H7 (cell line): ENCODE data around the gene AFG3L2. TPM values are rescaled to one million over a fixed set of nuclear protein-coding genes. Genes with fewer than 3 reads are reported as not detected.

ENCODE experiments used
- DNase-seq: peaks from one replicate; pipeline ENCODE4 v3.0.0; 2012
- H3K27me3 ChIP-seq: 2 replicates; pipeline ENCODE4 v1.6.0; 2011; ENCODE audit warnings: mild to moderate bottlenecking, low read length; ENCODE audit not compliant: control insufficient read depth, insufficient read depth
- H3K36me3 ChIP-seq: replicated peaks from 2 replicates; pipeline ENCODE4 v1.5.1; 2011; ENCODE audit warnings: low read length; ENCODE audit not compliant: control insufficient read depth, insufficient read depth
- H3K4me3 ChIP-seq: 2 replicates; pipeline ENCODE4 v1.5.1; 2011; ENCODE audit warnings: low read depth, mild to moderate bottlenecking, control low read depth, low read length, moderate library complexity; ENCODE audit not compliant: insufficient read depth
- total RNA-seq: library from RNA; depleted of rRNA; stranded (reverse); fragments of >200 nt; shearing (Covaris generic); gene quantifications from 2 replicates; pipeline ENCODE4 v1.2.3, GENCODE V29; 2014

The AFG3L2 gene
- total RNA-seq, 1 experiment from 2014 or later, result 108 TPM

GRCh38 chr18:12315490-12315889 is 61.5 kb downstream of the AFG3L2 start:
- Histone ChIP-seq H3K27me3 (no peaks in the 10 kb centered on the region), H3K36me3 (peaks cover 9% of the 10 kb centered on the region), H3K4me3 (no peak overlapping the region)
- no peak for DNase-seq

GRCh38 chr18:12314591-12315305 is 62.3 kb downstream of the AFG3L2 start:
- no peaks in the 10 kb centered on the region for H3K27me3 ChIP-seq
- H3K36me3 ChIP-seq, result peaks cover 12% of the 10 kb centered on the region

GRCh38 chr18:12313530-12314245 is 63.3 kb downstream of the AFG3L2 start:
- H3K4me3 ChIP-seq, result no peak overlapping the region
- peaks cover 12% of the 10 kb centered on the region for H3K36me3 ChIP-seq
- H3K27me3 ChIP-seq, result no peaks in the 10 kb centered on the region
- DNase-seq, result no peak

More at GRCh38 chr18:12314591-12315305, 62.3 kb downstream of the AFG3L2 start:
- H3K4me3 ChIP-seq, result no peak overlapping the region
- no peak for DNase-seq

GRCh38 chr18:12312976-12313375 is 64.1 kb downstream of the AFG3L2 start:
- H3K4me3 ChIP-seq, result no peak overlapping the region
- H3K27me3 ChIP-seq, result no peaks in the 10 kb centered on the region
- DNase-seq, result no peak
- H3K36me3 ChIP-seq, result peaks cover 12% of the 10 kb centered on the region

GRCh38 chr18:12310762-12311161 is 66.3 kb downstream of the AFG3L2 start:
- peaks cover 12% of the 10 kb centered on the region for H3K36me3 ChIP-seq
- H3K4me3 ChIP-seq, result no peak overlapping the region
- no peak for DNase-seq
- peaks cover 5% of the 10 kb centered on the region; the same call in 1 of the 2 replicates for H3K27me3 ChIP-seq

GRCh38 chr18:12309683-12310198 is 67.3 kb downstream of the AFG3L2 start:
- Histone ChIP-seq H3K36me3 (peaks cover 10% of the 10 kb centered on the region), H3K4me3 (peak overlapping the region; percentile 91; the same call in 1 of the 2 replicates), H3K27me3 (peaks cover 5% of the 10 kb centered on the region; the same call in 1 of the 2 replicates)
- no peak for DNase-seq

GRCh38 chr18:12308386-12309100 is 68.5 kb downstream of the AFG3L2 start:
- Histone ChIP-seq H3K4me3 (peak overlapping the region; percentile 91), H3K27me3 (peaks cover 5% of the 10 kb centered on the region; the same call in 1 of the 2 replicates), H3K36me3 (peaks cover 8% of the 10 kb centered on the region)
- peak; percentile 91 for DNase-seq

GRCh38 chr18:12307701-12308385 is 69.2 kb downstream of the AFG3L2 start, which contains the start of gene TUBB6:
TSS of gene TUBB6 (plus strand) at chr18:12308241. CDS start at chr18:12308293, 52 bp downstream.
- peak within 1 kb of the TSS; percentile 91 for H3K4me3 ChIP-seq
- peaks cover 5% of the 10 kb centered on the region; the same call in 1 of the 2 replicates for H3K27me3 ChIP-seq
- H3K36me3 ChIP-seq, result peaks cover 8% of the 10 kb centered on the region
- DNase-seq, result peak; percentile 97

GRCh38 chr18:12306752-12307700 is 70.0 kb downstream of the AFG3L2 start:
- H3K27me3 ChIP-seq, result peaks cover 5% of the 10 kb centered on the region; the same call in 1 of the 2 replicates
- DNase-seq, result peak; percentile 72
- H3K36me3 ChIP-seq, result peaks cover 8% of the 10 kb centered on the region
- peak overlapping the region; percentile 64 for H3K4me3 ChIP-seq

- peaks cover 5% of the 10 kb centered on the region; the same call in 1 of the 2 replicates for H3K27me3 ChIP-seq
Observed at GRCh38 chr18:12305930-12306629, 70.9 kb downstream of the AFG3L2 start.

GRCh38 chr18:12305211-12305610 is 71.8 kb downstream of the AFG3L2 start:
- Histone ChIP-seq H3K4me3 (no peak overlapping the region), H3K36me3 (0 out of 2 replicates have a peak, but pooled peaks cover 1% of the 10 kb centered on the region), H3K27me3 (peaks cover 5% of the 10 kb centered on the region; the same call in 1 of the 2 replicates)
- no peak for DNase-seq

More at GRCh38 chr18:12305930-12306629, 70.9 kb downstream of the AFG3L2 start:
- peak; percentile 70 for DNase-seq
- peak overlapping the region; percentile 15; the same call in 1 of the 2 replicates for H3K4me3 ChIP-seq
- H3K36me3 ChIP-seq, result peaks cover 4% of the 10 kb centered on the region

GRCh38 chr18:12304351-12305210 is 72.4 kb downstream of the AFG3L2 start:
- no peak for DNase-seq
- H3K27me3 ChIP-seq, result peaks cover 5% of the 10 kb centered on the region; the same call in 1 of the 2 replicates
- no peak overlapping the region for H3K4me3 ChIP-seq
- no peaks in the 10 kb centered on the region for H3K36me3 ChIP-seq
